T-helper 1 cell treated with Interleukin-12 subunit alpha and Interleukin-12 subunit beta and Interleukin-4 antibody, amounts not matched to agents 30 μg/mL and 1 μg/mL, for 36 hours (primary cell): ENCODE data around the gene TMEM184A.

Experiments used
- H3K27ac Mint-ChIP-seq: one replicate; pipeline ENCODE4 v1.8.0; 2021; ENCODE audit warnings: mild to moderate bottlenecking, mixed read lengths
- H3K27me3 Mint-ChIP-seq: one replicate; pipeline ENCODE4 v1.8.0; 2021; ENCODE audit warnings: low read depth, mixed read lengths
- H3K36me3 Mint-ChIP-seq: one replicate; pipeline ENCODE4 v1.8.0; 2021; ENCODE audit warnings: low read depth, mixed read lengths
- H3K4me1 Mint-ChIP-seq: one replicate; pipeline ENCODE4 v1.8.0; 2021; ENCODE audit warnings: low read depth, mixed read lengths
- H3K4me3 Mint-ChIP-seq: one replicate; pipeline ENCODE4 v1.8.0; 2021; ENCODE audit warnings: mild to moderate bottlenecking, moderate library complexity, mixed read lengths
- H3K9me3 Mint-ChIP-seq: one replicate; pipeline ENCODE4 v1.8.0; 2021; ENCODE audit warnings: mixed read lengths

TMEM184A gene

GRCh38 chr7:1496531-1497292, 59.3 kb downstream of the TMEM184A start:
- H3K4me1 Mint-ChIP-seq, result no peaks in the 10 kb centered on the region
- H3K36me3 Mint-ChIP-seq, result peaks cover 21% of the 10 kb centered on the region
- no peak overlapping the region for H3K27ac Mint-ChIP-seq
- no peaks in the 10 kb centered on the region for H3K27me3 Mint-ChIP-seq
- no peaks in the 10 kb centered on the region for H3K9me3 Mint-ChIP-seq
- H3K4me3 Mint-ChIP-seq, result no peak overlapping the region

- Mint-ChIP-seq H3K4me3 (no peak overlapping the region), H3K4me1 (no peaks in the 10 kb centered on the region), H3K27ac (no peak overlapping the region), H3K9me3 (no peaks in the 10 kb centered on the region), H3K27me3 (no peaks in the 10 kb centered on the region), H3K36me3 (peaks cover 15% of the 10 kb centered on the region)
Observed at GRCh38 chr7:1495564-1496242, 60.3 kb downstream of the TMEM184A start.

GRCh38 chr7:1494866-1495563, 61.0 kb downstream of the TMEM184A start:
- no peak overlapping the region for H3K4me3 Mint-ChIP-seq
- H3K4me1 Mint-ChIP-seq, result no peaks in the 10 kb centered on the region
- H3K27me3 Mint-ChIP-seq, result no peaks in the 10 kb centered on the region
- H3K36me3 Mint-ChIP-seq, result peaks cover 12% of the 10 kb centered on the region
- H3K27ac Mint-ChIP-seq, result no peak overlapping the region
- H3K9me3 Mint-ChIP-seq, result no peaks in the 10 kb centered on the region

- no peaks in the 10 kb centered on the region for H3K9me3 Mint-ChIP-seq
- no peaks in the 10 kb centered on the region for H3K27me3 Mint-ChIP-seq
- H3K4me1 Mint-ChIP-seq, result no peaks in the 10 kb centered on the region
- H3K4me3 Mint-ChIP-seq, result no peak overlapping the region
- peaks cover 11% of the 10 kb centered on the region for H3K36me3 Mint-ChIP-seq
- H3K27ac Mint-ChIP-seq, result no peak overlapping the region
Observed at GRCh38 chr7:1494447-1494846, 61.6 kb downstream of the TMEM184A start.

- Mint-ChIP-seq H3K4me3 (no peak overlapping the region), H3K27ac (no peak overlapping the region), H3K4me1 (no peaks in the 10 kb centered on the region), H3K36me3 (peaks cover 16% of the 10 kb centered on the region), H3K9me3 (no peaks in the 10 kb centered on the region), H3K27me3 (no peaks in the 10 kb centered on the region)
Observed at GRCh38 chr7:1493571-1493970, 62.4 kb downstream of the TMEM184A start.

- peaks cover 21% of the 10 kb centered on the region for H3K36me3 Mint-ChIP-seq
- no peak overlapping the region for H3K27ac Mint-ChIP-seq
- H3K9me3 Mint-ChIP-seq, result no peaks in the 10 kb centered on the region
- H3K27me3 Mint-ChIP-seq, result no peaks in the 10 kb centered on the region
- H3K4me1 Mint-ChIP-seq, result no peaks in the 10 kb centered on the region
- H3K4me3 Mint-ChIP-seq, result no peak overlapping the region
Observed at GRCh38 chr7:1493129-1493528, 62.9 kb downstream of the TMEM184A start.

- Mint-ChIP-seq H3K4me1 (no peaks in the 10 kb centered on the region), H3K27me3 (no peaks in the 10 kb centered on the region), H3K4me3 (no peak overlapping the region), H3K9me3 (no peaks in the 10 kb centered on the region), H3K27ac (no peak overlapping the region), H3K36me3 (peaks cover 21% of the 10 kb centered on the region)
Observed at GRCh38 chr7:1492640-1493039, 63.4 kb downstream of the TMEM184A start.
